CD4-positive, alpha-beta T cell treated with Interleukin-4 for 1 hour (primary cell): Measurements from ENCODE around the gene TOX4.
"Not testable (repeated sequence)": the region's sequence is repeated elsewhere in the genome, so short reads cannot be mapped to it uniquely, and the experiment has no call there.

Experiments
- DNase-seq, 2 donors: peaks; one replicate each; pipeline ENCODE4 v3.0.0-alpha.2; 2020 to 2022

The TOX4 gene

DNA sequence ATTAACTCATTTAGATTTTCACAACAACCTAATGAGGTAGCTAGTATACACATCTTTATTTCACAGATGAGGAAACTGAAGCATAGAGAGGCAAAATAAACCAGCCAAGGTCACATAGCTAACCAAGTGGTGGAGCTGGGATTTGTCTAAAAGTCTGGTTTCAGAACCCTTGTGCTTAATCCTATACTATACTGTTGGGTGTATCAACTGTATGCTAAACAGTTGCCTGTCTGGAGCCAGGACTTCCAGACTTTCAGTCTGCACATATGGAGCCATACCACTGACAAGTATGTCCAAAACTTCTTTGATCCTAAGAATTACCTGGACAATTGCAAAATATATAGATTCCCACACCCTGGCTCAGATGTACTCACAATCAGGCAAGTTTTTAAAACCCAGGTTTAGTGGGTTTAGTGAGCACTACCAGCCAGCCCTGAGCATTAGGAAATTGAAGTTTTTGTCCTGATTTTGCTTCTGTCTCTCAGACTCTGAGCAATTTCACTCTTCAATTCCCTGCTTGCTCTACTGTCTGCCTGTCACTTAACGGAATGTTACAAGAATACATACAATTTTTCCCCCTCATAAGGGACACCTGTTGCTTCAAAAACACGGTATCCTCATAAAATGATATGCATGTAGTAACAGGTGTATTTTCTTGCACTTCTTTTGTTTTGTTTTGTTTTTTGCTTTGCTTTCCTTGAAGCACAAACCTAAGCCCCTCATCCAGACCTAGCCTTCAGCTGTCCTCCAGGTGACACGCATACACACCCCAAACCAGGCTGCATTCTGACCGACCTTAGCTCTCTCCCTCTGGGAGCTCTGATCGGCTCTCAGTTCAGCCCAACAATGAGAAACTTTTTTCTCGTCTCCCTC is 58.8 kb downstream of the TOX4 start:
- no peak for DNase-seq

DNA sequence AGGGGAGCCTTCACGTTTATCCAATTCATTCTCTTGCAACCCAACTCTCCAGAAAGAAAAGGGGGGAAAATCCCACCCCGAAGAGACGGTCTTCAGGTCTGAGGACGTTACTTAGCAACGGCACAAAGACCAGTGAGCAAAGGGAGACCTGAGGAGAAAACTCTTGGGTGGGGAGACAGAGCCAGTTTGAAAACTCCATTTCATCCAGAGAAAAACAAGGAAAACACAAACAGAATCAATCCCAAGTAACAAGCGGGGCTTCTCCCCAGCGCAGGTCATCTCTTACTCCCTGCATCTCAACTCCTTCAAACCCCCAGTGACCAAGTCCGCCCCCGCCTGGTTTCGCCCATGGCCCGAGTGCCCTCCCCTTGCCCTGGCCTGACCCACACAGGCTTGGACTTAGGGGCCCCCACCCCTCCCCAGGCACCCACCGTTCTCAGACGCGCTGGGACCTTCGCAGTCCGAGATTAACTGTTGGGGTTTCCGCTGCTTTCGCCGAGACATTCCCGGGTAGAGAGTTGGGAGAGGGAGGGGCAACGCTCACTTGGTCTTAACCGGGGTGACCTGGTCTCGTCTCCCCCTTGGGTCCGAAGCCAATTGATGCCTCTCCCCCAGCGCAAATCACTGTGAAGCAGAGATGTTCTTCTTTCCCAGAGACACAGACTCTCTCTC is 59.6 kb downstream of the TOX4 start:
- DNase-seq: no peak

DNA sequence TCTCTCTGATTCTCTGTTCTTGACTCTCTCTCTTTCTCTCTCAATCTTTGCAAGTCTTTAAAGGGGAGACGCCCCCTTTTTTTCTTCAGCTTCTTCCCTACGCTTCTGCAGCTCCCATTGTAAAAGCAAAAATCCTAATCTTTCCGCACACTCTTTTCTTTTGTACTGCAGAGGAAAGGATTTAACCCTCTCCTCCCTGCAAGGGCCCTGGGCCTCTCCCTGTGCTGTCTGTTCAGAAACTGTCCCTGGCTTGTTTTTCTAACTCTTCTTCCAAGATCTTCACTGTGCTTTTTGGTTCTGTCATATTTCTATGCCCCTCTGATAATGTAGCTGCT is 60.1 kb downstream of the TOX4 start:
- DNase-seq: no peak

DNA sequence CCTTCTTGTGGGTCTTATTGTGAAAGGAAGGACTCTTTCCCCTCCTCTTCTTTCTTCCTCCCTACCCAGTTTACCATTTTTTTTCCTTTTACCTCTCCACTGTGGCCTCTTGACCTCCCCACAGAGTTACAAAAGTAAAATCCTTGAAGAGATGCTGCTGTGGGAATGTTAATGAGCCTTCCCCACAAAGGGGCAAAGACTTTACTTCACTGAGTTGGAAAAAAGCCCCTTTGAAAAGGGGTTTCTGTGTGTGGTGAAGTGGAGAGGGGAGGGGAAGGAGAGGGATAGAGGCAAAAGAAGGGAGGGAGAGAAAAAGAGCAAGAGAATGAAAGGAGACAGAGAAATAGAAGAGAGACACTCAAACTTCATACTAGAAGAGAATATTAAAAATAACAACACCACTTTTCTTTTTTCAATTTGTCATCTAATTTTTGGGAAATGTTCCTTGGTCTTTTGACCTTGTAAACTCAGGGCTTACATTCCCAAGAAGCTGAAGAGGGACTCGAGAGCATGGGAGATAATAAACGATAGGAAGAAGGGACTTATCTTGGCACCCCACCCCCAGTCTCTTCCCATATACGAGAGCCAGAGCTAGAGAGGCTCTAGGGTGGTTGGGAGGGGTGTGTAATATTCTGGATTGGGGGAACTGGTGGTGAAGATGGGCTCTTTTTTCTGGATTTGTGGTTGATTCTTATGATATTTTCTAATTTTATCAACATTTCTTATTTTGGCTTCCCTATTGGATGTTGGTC is 62.4 kb downstream of the TOX4 start:
- DNase-seq: no peak

- no peak for DNase-seq
Measured at GRCh38 chr14:21541413-21542074, 64.5 kb downstream of the TOX4 start.

DNA sequence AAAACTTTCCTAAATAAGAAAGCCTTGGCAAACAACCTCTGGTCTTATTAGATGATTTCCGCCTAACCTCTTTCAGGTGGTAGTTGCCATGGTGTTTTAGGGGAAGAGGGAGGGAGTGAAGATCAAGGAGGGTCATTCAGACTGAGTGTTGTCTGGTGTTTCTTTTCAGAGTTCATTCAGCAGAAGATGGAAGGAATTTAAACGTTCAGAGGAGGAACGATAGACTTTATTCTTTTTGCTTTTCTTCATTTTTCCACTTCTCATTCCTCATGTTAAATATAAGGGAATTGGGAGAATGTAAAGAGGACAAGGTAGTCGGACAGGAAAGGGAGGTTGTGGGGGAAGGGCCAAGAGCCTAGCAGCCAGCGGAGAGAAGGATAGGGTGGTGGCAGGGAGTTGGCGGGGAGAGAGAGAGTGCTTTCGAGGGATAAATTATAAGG is 66.5 kb downstream of the TOX4 start:
- DNase-seq: no peak

GRCh38 chr14:21543963-21544362 is 67.0 kb downstream of the TOX4 start:
- no peak for DNase-seq

DNA sequence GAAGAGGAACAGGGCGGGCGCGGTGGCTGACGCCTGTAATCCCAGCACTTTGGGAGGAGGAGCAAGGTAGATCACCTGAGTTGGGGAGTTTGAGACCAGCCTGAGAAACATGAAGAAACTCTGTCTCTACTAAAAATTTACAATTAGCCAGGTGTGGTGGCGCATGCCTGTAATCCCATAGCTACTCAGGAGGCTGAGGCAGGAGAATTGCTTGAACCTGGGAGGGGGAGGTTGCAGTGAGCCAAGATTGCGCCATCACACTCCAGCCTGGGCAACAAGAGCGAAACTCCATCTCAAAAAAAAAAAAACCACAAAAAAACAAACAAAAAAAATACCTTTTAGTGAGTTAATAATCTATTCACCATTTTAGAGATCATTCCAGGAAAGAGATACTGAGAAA is 67.6 kb downstream of the TOX4 start:
- DNase-seq: not testable (repeated sequence)
